Measurements from ENCODE around the gene ATP6V1G1.

The ATP6V1G1 gene

GRCh38 chr9:114613087-114613486 lies 25.5 kb downstream of the ATP6V1G1 start:
- DNase-seq, result no peak

GRCh38 chr9:114613919-114614318 lies 26.4 kb downstream of the ATP6V1G1 start:
- DNase-seq, result no peak

- DNase-seq, result no peak
Measured at GRCh38 chr9:114614373-114614772, 26.8 kb downstream of the ATP6V1G1 start.

DNA sequence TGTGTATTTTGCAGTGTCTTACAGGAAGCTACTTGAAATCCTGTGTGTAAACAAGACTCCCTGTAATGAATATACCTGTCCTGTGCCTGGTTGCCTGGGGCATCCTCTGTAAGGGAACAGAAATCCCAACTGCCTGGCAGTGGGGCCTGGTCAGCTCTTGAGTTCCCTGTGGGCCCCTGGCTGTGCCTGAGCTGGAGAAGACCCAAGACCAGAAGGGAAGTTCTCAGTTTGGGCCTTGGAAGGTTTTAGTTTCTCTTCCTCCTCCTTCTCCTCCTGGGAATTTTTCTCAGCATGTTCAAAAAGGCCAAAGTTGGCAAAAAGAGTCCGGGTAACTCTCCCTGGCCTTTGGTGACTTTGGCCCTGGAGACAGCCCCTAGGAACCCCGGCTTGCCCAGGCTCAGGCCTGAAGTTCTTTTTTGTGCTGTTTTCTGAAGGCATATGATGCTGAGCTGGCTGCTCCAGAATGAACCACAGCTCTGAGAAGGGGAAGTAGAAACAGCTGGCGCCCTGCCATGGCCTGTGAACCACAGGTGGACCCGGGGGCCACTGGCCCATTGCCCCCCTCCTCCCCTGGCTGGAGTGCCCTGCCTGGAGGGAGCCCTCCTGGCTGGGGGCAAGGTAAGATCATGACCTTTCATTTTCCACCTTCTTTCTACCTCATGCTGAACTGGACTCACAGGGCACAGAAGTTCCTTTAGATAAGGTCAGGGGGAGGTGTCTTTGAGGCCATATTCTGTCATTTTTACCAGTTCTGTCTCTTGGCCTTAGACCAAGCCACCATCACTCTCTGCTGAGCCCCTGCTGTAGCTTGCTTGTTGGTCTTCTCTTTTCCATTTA lies 29.3 kb downstream of the ATP6V1G1 start:
- DNase-seq, result no peak

DNA sequence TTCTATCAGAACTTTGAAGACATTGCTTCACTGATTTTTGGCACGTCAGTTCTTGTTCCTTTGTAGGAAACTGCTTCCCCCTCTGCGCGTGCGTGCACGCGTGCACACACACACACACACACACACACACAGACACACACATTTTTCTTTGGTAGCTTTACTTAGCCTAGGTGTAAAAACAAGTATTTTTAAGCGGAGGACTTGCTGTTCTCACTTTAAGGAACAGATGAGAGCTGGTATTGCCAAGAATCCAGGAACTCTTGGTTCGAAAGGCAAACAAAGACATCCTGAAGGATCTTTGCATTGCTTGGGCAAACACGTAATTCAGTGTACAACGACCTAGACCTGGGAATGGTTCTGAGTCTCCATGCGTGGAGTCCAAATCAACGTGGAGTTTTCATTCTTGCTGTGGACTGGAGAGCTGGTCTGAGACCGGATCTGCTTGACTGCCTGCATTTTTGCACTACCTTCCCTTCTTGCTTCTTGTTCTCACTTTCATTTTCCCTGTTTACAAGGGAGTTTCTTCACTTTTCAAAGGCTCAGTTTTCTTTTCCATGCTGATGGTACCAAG lies 31.7 kb downstream of the ATP6V1G1 start:
- no peak for DNase-seq

- no peak for DNase-seq
Measured at GRCh38 chr9:114621561-114621960, 34.0 kb downstream of the ATP6V1G1 start.

- DNase-seq, result no peak
Measured at GRCh38 chr9:114621975-114622609, 34.5 kb downstream of the ATP6V1G1 start.

DNA sequence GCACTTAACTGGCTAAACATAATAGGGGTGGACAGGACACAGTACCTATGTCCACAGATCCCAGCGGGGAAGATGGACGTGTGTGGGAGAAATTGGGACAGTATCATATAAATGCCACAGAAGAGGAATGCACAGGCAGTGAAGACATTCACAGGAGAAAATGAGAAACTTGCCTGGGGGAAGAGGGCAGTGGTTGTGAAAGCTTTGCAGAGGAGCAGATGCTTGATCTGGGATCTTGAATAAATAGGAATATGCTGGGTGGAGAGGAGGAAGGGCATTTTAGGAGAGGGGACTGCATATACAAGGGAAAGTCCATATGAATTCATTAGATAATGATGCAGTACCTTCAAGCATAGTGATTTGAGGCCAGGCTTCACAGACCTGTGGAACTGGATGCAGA lies 37.1 kb downstream of the ATP6V1G1 start:
- no peak for DNase-seq

- DNase-seq, result no peak
Measured at GRCh38 chr9:114626415-114627020, 38.9 kb downstream of the ATP6V1G1 start.

DNA sequence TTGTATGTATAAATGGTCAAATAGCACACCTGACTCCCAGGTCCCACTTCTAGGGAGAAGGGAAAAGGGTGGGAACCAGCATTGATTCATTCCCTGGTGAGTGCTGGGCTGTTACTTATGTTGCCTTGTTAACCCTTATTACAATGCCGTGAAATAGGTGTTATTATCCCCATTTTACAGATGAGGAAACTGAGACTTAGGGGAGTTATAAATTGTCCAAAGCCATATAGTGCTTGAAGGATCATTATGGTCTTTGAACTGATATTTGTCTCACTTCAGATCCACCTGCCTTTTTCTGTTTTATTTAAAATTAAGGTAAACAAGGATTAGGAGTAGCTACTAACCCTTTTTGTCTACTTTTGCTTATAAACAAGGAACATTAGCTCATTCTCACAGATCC lies 40.0 kb downstream of the ATP6V1G1 start:
- no peak for DNase-seq

DNA sequence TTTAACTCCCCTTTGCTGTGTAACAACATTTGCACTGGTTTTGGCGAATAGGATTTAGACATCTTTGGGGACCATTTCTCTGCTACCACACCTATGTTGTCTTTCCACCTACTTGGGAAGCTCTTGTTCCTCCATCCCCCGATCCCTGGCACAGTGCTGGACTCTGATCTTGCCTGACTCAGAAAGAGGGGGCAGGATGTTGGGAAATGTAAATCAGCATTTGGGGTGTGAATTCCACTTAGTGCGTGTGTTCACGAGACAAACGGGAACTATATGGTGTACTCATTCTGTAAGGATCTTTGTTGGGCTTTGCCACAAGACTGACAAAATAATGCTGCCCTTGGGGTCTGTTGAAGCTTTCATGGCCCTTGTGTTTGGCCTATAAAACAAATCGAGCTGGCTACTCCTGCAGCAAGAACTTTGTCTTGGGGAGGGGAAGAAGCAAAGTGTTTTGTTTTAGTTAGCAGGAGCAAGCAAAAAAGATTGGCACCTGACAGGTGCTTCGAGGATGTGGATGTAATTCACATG lies 42.1 kb downstream of the ATP6V1G1 start:
- DNase-seq, result no peak

DNA sequence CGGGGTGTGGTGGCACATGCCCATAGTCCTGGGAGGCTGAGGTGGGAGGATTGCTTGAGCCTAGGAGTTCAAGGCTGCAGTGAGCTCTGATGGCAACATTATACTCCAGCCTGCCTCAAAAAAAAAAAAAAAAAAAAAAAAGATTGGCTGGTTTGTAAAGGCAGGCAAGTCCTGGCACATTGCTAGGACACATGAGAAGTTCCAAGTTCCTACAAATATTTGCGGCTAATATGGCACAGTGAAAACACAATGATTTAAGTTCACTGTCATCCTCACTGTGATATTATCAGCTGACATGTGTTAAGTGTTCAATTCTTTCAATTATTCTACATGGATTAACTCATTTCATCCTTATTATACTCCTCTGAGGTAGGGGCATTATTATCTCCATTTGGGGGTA lies 43.6 kb downstream of the ATP6V1G1 start:
- no peak for DNase-seq

DNA sequence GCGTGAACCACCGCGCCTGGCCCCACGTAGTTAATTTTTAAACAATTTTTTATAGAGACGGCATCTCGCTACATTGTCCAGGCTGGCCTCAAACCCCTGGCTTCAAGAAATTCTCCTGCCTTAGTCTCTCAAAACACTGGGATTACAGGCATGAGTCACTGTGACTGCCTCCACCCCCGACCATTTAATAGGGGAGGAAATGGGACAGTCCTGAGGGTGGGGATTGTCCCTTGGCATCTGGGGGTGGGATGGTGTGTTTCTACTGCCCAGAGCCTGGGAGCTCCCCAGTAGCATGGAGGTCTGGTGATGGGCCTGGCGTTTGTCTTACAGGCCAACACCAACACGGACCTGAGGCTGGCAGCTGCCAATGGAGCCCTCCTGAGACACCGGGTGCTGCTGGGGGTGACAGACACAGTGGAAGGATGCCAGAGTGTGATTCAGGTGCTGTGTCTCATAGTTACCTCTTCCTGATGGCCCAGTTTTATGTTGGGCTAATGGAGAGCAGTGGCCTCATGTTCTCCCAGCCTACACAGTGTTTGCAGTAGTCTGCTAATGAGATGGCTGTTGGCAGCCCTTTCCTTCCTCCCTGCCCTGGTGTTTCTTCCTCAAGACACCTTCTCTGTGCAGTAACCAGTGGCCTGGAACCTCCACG lies 46.0 kb downstream of the ATP6V1G1 start:
- DNase-seq, result no peak

GRCh38 chr9:114634387-114634786 lies 46.8 kb downstream of the ATP6V1G1 start:
- no peak for DNase-seq

DNA sequence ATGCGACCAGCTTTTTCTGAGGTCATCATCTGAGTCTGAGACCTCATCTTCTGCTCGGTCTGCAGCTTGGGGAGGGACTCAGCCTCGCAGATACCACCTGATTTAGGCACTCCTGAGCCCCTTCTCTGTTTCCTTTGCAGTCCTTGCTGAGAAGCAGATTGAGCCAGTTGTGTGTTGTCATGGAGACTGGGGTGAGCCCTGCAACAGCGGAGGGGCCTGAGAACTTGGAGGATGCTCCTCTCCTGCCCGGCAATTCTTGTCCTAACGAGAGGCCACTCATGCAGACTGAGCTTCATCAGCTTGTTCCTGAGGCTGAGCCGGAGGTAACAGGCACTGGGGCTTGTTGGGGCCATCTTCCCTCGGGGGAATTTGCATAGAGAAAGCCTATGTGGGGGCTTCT lies 50.8 kb downstream of the ATP6V1G1 start:
- DNase-seq, result no peak

DNA sequence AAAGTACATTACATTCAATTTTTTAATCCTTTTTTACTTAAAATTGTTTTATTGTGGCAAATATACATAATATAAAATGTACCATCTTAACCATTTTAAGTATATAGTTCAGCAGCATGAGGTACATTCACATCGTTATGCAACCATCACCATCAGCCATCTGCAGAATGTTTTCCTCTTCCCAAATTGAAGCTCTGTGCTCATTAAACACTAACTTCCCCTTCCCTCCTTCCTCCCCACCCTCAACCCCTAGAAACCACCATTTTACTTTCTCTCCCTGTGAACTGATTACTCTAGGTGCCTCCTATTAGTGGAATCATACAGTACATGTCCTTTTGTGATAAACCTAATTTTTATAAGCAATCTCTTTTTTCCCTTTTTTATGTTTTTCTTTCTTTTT lies 54.4 kb downstream of the ATP6V1G1 start:
- DNase-seq, result no peak

DNA sequence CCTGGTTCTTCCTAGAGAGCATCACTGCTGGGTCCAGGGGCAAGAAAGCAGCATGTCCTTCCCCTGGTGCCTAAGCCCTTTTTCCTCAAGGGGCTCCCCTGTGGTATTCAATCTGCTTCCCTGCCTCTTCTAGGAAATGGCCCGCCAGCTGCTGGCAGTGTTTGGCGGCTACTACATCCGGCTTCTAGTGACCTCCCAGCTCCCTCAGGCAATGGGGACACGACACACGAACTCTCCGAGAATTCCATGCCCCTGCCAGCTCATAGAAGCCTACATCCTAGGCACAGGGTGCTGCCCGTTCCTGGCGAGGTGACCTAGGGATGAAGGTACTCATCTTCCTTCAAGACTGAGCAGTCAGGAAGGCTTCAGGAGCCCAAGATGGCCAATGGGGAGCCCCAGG lies 55.4 kb downstream of the ATP6V1G1 start:
- no peak for DNase-seq

DNA sequence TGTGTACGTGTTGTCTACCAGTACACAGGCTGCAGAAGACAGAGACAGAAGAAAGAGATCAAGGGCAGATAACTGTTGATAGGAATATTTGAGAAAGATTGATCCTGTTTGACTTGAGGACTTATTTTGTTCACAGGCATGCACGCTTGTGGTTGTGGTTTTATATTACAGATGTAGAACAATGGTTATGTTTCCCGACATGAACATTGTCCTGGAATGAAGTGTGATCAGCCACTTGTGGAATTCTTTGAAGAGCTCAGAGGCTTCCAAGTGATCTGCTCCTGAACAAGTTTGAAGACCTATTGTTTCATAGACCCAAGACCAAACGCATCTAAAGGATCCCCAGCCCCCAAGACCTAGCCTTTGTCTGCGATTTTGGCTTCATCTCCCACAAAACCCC lies 56.3 kb downstream of the ATP6V1G1 start:
- no peak for DNase-seq

Data from NCI-H524 (cell line).